Skeletal muscle satellite cell (primary cell): ENCODE measurements around the gene CPA1.

Experiments used
- H3K27me3 ChIP-seq: 2 replicates; pipeline ENCODE4 v1.7.0; 2013; ENCODE audit warnings: low read length; ENCODE audit not compliant: control insufficient read depth, insufficient read depth
- H3K36me3 ChIP-seq: 2 replicates; pipeline ENCODE4 v1.7.0; 2013; ENCODE audit warnings: mild to moderate bottlenecking, control low read depth, low read length; ENCODE audit not compliant: insufficient read depth
- H3K4me1 ChIP-seq: 2 replicates; pipeline ENCODE4 v1.7.0; 2013; ENCODE audit warnings: low read length; ENCODE audit not compliant: control insufficient read depth, insufficient read depth
- H3K4me2 ChIP-seq: 2 replicates; pipeline ENCODE4 v1.7.0; 2013; ENCODE audit warnings: mild to moderate bottlenecking, low read length
- H3K4me3 ChIP-seq: 2 replicates; pipeline ENCODE4 v1.7.0; 2013; ENCODE audit warnings: low read length
- H3K9ac ChIP-seq: 2 replicates; pipeline ENCODE4 v1.7.0; 2013; ENCODE audit warnings: mild to moderate bottlenecking, low read depth, low read length, moderate library complexity
- H3K9me3 ChIP-seq: replicated peaks from 2 replicates; pipeline ENCODE4 v1.7.0; 2013; ENCODE audit warnings: mild to moderate bottlenecking, control low read depth, low read length

Gene CPA1

GRCh38 chr7:130379019-130379418, 1.3 kb upstream of the CPA1 start:
- H3K36me3 ChIP-seq: no peaks in the 10 kb centered on the region
- peaks cover 11% of the 10 kb centered on the region for H3K27me3 ChIP-seq
- H3K4me3 ChIP-seq: no peak overlapping the region
- H3K4me1 ChIP-seq: peaks cover 16% of the 10 kb centered on the region
- peaks cover 4% of the 10 kb centered on the region for H3K9me3 ChIP-seq
- H3K4me2 ChIP-seq: no peak overlapping the region
- H3K9ac ChIP-seq: no peak overlapping the region

DNA sequence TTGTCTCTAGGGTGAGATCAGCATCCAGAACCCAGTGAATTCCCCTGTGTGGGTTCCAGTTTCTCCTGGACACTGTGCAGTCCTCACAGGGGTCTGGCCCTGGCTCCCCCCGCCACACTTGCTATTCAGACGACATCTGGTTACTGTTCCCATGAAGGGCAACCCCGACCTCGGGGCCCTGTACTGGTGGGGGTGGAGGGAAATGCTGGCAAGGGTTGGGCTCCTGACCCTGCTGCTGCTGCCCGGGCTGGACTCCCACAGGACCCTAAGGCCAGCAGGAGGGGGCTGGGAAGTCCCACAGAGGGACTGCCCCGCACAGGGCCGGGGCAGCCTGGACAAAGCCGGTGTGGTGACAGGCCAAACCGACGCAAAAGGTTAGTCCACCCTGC, 768 bp upstream of the CPA1 start:
- peaks cover 11% of the 10 kb centered on the region for H3K27me3 ChIP-seq
- H3K4me1 ChIP-seq: peaks cover 11% of the 10 kb centered on the region
- H3K36me3 ChIP-seq: no peaks in the 10 kb centered on the region
- no peak overlapping the region for H3K4me3 ChIP-seq
- no peak overlapping the region for H3K9ac ChIP-seq
- peaks cover 4% of the 10 kb centered on the region for H3K9me3 ChIP-seq
- no peak overlapping the region for H3K4me2 ChIP-seq

- Histone ChIP-seq H3K9ac (no peak overlapping the region), H3K9me3 (peaks cover 1% of the 10 kb centered on the region), H3K4me1 (peaks cover 11% of the 10 kb centered on the region), H3K4me2 (no peak overlapping the region), H3K27me3 (peaks cover 11% of the 10 kb centered on the region), H3K4me3 (no peak overlapping the region), H3K36me3 (no peaks in the 10 kb centered on the region)
Observed at GRCh38 chr7:130380861-130381455, 664 bp downstream of the CPA1 start.

GRCh38 chr7:130381468-130382312, 1.4 kb downstream of the CPA1 start:
- no peaks in the 10 kb centered on the region for H3K9me3 ChIP-seq
- H3K4me3 ChIP-seq: no peak overlapping the region
- H3K27me3 ChIP-seq: peaks cover 11% of the 10 kb centered on the region
- no peak overlapping the region for H3K9ac ChIP-seq
- no peaks in the 10 kb centered on the region for H3K36me3 ChIP-seq
- H3K4me2 ChIP-seq: no peak overlapping the region
- H3K4me1 ChIP-seq: peaks cover 11% of the 10 kb centered on the region

DNA sequence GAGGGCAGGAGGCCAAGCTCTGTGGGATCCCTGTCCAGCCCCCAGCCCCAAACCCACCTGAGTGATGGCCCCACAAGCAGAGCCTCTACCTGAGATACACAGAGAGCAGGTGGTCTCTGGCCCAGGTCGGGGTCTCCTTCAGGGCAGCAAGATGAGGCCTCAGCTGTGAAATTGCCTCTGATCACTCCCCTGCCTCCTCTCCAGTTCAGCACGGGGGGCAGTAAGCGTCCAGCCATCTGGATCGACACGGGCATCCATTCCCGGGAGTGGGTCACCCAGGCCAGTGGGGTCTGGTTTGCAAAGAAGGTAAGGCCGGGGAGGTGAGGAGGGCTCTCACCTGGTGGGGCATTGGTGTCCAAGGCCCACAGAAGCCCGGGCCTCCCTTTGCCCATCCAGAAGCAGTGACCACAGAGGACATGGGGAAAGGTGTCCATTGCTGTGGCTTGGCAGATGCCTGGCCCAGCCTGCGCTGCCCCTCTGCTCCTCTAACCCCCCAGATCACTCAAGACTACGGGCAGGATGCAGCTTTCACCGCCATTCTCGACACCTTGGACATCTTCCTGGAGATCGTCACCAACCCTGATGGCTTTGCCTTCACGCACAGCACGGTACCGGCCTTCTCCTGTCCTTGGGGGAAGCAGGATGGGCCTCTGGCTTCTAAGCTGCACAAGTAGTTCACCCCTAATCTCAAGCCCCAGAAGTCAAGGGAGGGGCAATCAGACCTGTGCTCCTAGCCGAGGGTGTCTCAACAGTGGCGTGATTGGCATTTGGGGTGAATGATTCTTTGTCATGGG, 3.1 kb downstream of the CPA1 start:
- H3K36me3 ChIP-seq: no peaks in the 10 kb centered on the region
- no peak overlapping the region for H3K4me3 ChIP-seq
- H3K27me3 ChIP-seq: peaks cover 11% of the 10 kb centered on the region
- H3K9ac ChIP-seq: no peak overlapping the region
- H3K4me1 ChIP-seq: peaks cover 18% of the 10 kb centered on the region
- H3K4me2 ChIP-seq: no peak overlapping the region
- no peaks in the 10 kb centered on the region for H3K9me3 ChIP-seq

DNA sequence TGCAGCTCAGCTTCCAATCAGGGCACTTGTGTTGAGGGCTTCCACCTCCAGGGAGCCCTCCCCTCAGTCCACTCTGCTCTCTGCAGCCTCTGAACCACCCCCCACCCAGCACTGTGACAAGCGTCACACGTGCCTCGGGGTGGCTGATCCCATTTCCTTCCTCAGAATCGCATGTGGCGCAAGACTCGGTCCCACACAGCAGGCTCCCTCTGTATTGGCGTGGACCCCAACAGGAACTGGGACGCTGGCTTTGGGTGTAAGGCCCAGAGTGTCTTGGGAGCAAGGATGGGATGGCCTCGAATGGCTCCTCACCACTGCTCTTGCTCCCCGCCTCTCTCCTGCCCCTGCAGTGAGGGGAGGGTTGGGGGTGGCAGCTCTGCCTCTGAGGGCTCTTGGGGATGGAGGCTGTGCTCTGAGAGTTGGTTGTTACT, 4.1 kb downstream of the CPA1 start:
- no peaks in the 10 kb centered on the region for H3K36me3 ChIP-seq
- no peak overlapping the region for H3K9ac ChIP-seq
- no peak overlapping the region for H3K4me3 ChIP-seq
- H3K27me3 ChIP-seq: peaks cover 11% of the 10 kb centered on the region
- no peaks in the 10 kb centered on the region for H3K9me3 ChIP-seq
- no peak overlapping the region for H3K4me2 ChIP-seq
- H3K4me1 ChIP-seq: peaks cover 18% of the 10 kb centered on the region

GRCh38 chr7:130384841-130385599, 4.7 kb downstream of the CPA1 start:
- Histone ChIP-seq H3K9me3 (no peaks in the 10 kb centered on the region), H3K4me2 (no peak overlapping the region), H3K9ac (no peak overlapping the region), H3K4me1 (peaks cover 16% of the 10 kb centered on the region), H3K4me3 (no peak overlapping the region), H3K27me3 (peaks cover 11% of the 10 kb centered on the region), H3K36me3 (no peaks in the 10 kb centered on the region)

GRCh38 chr7:130385600-130386066, 5.3 kb downstream of the CPA1 start:
- H3K9me3 ChIP-seq: no peaks in the 10 kb centered on the region
- no peak overlapping the region for H3K4me3 ChIP-seq
- H3K4me2 ChIP-seq: no peak overlapping the region
- H3K36me3 ChIP-seq: no peaks in the 10 kb centered on the region
- no peak overlapping the region for H3K9ac ChIP-seq
- peaks cover 14% of the 10 kb centered on the region for H3K4me1 ChIP-seq
- H3K27me3 ChIP-seq: peaks cover 5% of the 10 kb centered on the region

DNA sequence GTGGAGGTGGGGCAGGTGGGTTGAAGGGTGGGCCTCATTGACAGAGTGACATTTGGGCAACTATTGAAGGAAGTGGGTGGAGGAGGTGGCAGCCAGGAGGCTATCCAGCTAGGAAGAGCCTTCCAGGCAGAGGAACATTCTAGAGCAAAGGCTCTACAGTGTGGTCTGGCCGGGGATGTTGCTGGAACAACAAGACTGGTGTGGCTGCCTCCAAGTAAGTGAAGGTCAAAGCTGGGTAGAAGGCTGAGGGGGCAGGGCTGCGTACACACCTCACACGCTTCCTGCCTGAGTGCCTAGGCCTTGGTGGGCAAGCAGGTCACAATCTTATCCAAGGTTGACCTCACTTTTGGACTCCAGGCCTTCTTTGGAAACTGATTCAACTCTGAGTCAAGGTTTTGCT, 6.6 kb downstream of the CPA1 start:
- Histone ChIP-seq H3K4me3 (no peak overlapping the region), H3K4me2 (no peak overlapping the region), H3K9ac (no peak overlapping the region), H3K36me3 (no peaks in the 10 kb centered on the region), H3K4me1 (peaks cover 14% of the 10 kb centered on the region), H3K27me3 (no peaks in the 10 kb centered on the region), H3K9me3 (no peaks in the 10 kb centered on the region)

DNA sequence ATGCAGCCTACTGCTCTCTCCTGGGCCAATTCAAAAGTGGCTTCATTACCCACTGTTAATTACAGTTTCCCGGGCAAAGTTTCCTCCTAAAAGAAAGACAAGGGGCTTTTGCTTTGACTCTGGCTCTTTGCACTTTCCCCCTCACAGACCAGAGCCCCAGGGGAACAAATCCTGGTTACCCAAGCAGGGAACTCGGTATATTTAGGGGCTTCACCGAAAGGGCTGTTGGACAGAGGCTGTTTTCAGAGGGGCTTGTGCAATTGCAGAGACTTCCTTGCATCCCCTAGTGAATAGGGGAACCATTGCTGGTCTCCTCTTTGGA, 7.0 kb downstream of the CPA1 start:
- no peak overlapping the region for H3K4me2 ChIP-seq
- no peak overlapping the region for H3K9ac ChIP-seq
- no peaks in the 10 kb centered on the region for H3K27me3 ChIP-seq

More for the DNA sequence above, 7.0 kb downstream of the CPA1 start:
- H3K4me1 ChIP-seq: peaks cover 14% of the 10 kb centered on the region
- no peaks in the 10 kb centered on the region for H3K36me3 ChIP-seq
- no peaks in the 10 kb centered on the region for H3K9me3 ChIP-seq
- no peak overlapping the region for H3K4me3 ChIP-seq
